GM19240 (cell line): ENCODE results near the gene ATF7.
"Not testable (repeated sequence)": the region's sequence is repeated elsewhere in the genome, so short reads cannot be mapped to it uniquely, and the experiment has no call there.

ENCODE experiments used
- DNase-seq: peaks from one replicate; pipeline ENCODE4 v3.0.0; 2011; ENCODE audit warnings: low spot score; ENCODE audit not compliant: insufficient read length

Gene ATF7

GRCh38 chr12:53627919-53628318 lies 1.7 kb upstream of the ATF7 start:
- DNase-seq = no peak

- DNase-seq = no peak
Observed at GRCh38 chr12:53626702-53627169, 554 bp upstream of the ATF7 start.

GRCh38 chr12:53625373-53625945 lies 723 bp downstream of the ATF7 start:
- no peak for DNase-seq

- DNase-seq = no peak
Observed at GRCh38 chr12:53624956-53625355, 1.2 kb downstream of the ATF7 start.

- no peak for DNase-seq
Observed at GRCh38 chr12:53624458-53624857, 1.7 kb downstream of the ATF7 start.

GRCh38 chr12:53623548-53624385 lies 2.4 kb downstream of the ATF7 start:
- DNase-seq = no peak

- no peak for DNase-seq
Observed at GRCh38 chr12:53622724-53623123, 3.5 kb downstream of the ATF7 start.

GRCh38 chr12:53618275-53618674 lies 7.9 kb downstream of the ATF7 start:
- no peak for DNase-seq

GRCh38 chr12:53617700-53618099 lies 8.5 kb downstream of the ATF7 start:
- DNase-seq = no peak

GRCh38 chr12:53616950-53617349 lies 9.2 kb downstream of the ATF7 start:
- no peak for DNase-seq

GRCh38 chr12:53613821-53614220 lies 12.4 kb downstream of the ATF7 start:
- no peak for DNase-seq

- no peak for DNase-seq
Observed at GRCh38 chr12:53612978-53613377, 13.2 kb downstream of the ATF7 start.

GRCh38 chr12:53611304-53611703 lies 14.9 kb downstream of the ATF7 start:
- DNase-seq = no peak

- not testable (repeated sequence) for DNase-seq
Observed at GRCh38 chr12:53606688-53607087, 19.5 kb downstream of the ATF7 start.

GRCh38 chr12:53604581-53604980 lies 21.6 kb downstream of the ATF7 start:
- DNase-seq = no peak

GRCh38 chr12:53603804-53604203 lies 22.4 kb downstream of the ATF7 start:
- no peak for DNase-seq

GRCh38 chr12:53603196-53603595 lies 23.0 kb downstream of the ATF7 start:
- no peak for DNase-seq

- DNase-seq = no peak
Observed at GRCh38 chr12:53602176-53602864, 23.9 kb downstream of the ATF7 start.

GRCh38 chr12:53601296-53601847 lies 24.8 kb downstream of the ATF7 start:
- no peak for DNase-seq

- no peak for DNase-seq
Observed at GRCh38 chr12:53600490-53601295, 25.5 kb downstream of the ATF7 start.

GRCh38 chr12:53599579-53599978 lies 26.6 kb downstream of the ATF7 start:
- DNase-seq = no peak
